Parathyroid adenoma (tissue), 2 donors: ENCODE measurements around the gene VKORC1L1.
"Not testable (repeated sequence)": the region's sequence is repeated elsewhere in the genome, so short reads cannot be mapped to it uniquely, and the experiment has no call there.

Experiments
- H2AFZ ChIP-seq: fragments of 300-600 bp; sonication (generic); one replicate; pipeline ENCODE4 v1.7.0; 2017; ENCODE audit warnings: antibody characterized with exemption, mild to moderate bottlenecking
- H3K27ac ChIP-seq: fragments of 300-600 bp; sonication (generic); one replicate; pipeline ENCODE4 v1.7.0; 2017
- H3K27me3 ChIP-seq: fragments of 300-600 bp; sonication (generic); one replicate; pipeline ENCODE4 v1.7.0; 2017; ENCODE audit warnings: low read length; ENCODE audit not compliant: control insufficient read depth, insufficient read depth
- H3K36me3 ChIP-seq: fragments of 300-600 bp; sonication (generic); one replicate; pipeline ENCODE4 v1.7.0; 2017; ENCODE audit warnings: low read length; ENCODE audit not compliant: control insufficient read depth, insufficient read depth
- H3K4me1 ChIP-seq: fragments of 300-600 bp; sonication (generic); one replicate; pipeline ENCODE4 v1.7.0; 2017; ENCODE audit warnings: control low read depth
- H3K4me2 ChIP-seq: fragments of 300-600 bp; sonication (generic); one replicate; pipeline ENCODE4 v1.7.0; 2017; ENCODE audit warnings: low read length
- H3K4me3 ChIP-seq: fragments of 300-600 bp; sonication (generic); one replicate; pipeline ENCODE4 v1.7.0; 2017; ENCODE audit warnings: low read depth, low read length
- H3K79me2 ChIP-seq: fragments of 300-600 bp; sonication (generic); one replicate; pipeline ENCODE4 v1.7.0; 2017; ENCODE audit warnings: control low read depth
- H3K9ac ChIP-seq: fragments of 300-600 bp; sonication (generic); one replicate; pipeline ENCODE4 v1.7.0; 2017; ENCODE audit warnings: mild to moderate bottlenecking
- H3K9me3 ChIP-seq: fragments of 300-600 bp; sonication (generic); one replicate; pipeline ENCODE4 v1.7.0; 2017; ENCODE audit warnings: low read length; ENCODE audit not compliant: control insufficient read depth
- TF ChIP-seq, protein P1 (sequence below): fragments of 300-600 bp; sonication (generic); IDR thresholded peaks from one replicate; pipeline ENCODE4 v1.7.0; 2017; ENCODE audit warnings: antibody characterized with exemption, mild to moderate bottlenecking
- donor health status: primary hyperparathyroidism.

VKORC1L1 gene

DNA sequence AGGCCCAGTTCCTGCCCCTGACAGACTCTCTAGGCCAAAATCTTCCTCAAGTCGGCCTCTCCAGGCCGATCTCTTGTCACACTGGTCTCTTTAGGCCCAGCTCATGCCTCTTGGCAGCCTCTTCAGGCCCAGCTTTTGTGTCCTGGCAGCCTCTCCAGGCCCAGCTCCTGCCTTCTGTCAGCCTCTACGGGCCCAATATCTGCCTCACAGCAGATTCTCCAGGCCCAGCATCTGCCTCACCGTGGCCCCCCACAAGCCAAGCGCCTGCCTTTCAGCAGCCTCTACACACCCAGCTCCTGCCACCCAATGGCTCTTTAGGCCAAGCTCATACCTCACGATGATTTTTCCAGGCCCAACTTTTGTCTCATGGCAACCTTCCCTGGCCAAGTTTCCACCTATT lies 33.0 kb upstream of the VKORC1L1 start:
- H3K9me3 ChIP-seq = no peaks in the 10 kb centered on the region
- TF ChIP-seq, protein P1, sequence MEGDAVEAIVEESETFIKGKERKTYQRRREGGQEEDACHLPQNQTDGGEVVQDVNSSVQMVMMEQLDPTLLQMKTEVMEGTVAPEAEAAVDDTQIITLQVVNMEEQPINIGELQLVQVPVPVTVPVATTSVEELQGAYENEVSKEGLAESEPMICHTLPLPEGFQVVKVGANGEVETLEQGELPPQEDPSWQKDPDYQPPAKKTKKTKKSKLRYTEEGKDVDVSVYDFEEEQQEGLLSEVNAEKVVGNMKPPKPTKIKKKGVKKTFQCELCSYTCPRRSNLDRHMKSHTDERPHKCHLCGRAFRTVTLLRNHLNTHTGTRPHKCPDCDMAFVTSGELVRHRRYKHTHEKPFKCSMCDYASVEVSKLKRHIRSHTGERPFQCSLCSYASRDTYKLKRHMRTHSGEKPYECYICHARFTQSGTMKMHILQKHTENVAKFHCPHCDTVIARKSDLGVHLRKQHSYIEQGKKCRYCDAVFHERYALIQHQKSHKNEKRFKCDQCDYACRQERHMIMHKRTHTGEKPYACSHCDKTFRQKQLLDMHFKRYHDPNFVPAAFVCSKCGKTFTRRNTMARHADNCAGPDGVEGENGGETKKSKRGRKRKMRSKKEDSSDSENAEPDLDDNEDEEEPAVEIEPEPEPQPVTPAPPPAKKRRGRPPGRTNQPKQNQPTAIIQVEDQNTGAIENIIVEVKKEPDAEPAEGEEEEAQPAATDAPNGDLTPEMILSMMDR = no peak
- H2AFZ ChIP-seq = no peak overlapping the region
- no peak overlapping the region for H3K4me3 ChIP-seq
- no peak overlapping the region for H3K27ac ChIP-seq
- no peaks in the 10 kb centered on the region for H3K36me3 ChIP-seq
- no peak overlapping the region for H3K9ac ChIP-seq
- H3K4me1 ChIP-seq = no peaks in the 10 kb centered on the region
- H3K79me2 ChIP-seq = no peaks in the 10 kb centered on the region
- no peak overlapping the region for H3K4me2 ChIP-seq
- H3K27me3 ChIP-seq = no peaks in the 10 kb centered on the region

DNA sequence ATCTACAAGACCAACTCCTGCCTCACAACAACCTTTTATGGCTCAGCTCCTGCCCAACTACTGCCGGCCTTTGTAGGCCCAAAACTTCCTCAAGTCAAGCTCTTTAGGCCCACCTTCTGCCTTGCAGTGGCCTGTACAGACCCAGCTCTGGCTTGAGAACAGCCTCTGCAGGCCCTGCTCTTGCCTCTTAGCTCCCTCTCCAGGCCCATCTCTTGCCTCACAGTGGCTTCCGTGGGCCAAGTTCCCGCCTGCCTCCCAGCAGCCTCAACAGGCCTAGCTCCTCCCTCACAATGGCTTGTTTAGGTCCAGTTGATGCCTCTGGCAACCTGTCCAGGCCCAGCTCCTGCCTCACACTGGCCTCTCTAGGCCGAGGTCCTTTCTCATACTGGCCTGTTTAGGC lies 32.4 kb upstream of the VKORC1L1 start:
- no peaks in the 10 kb centered on the region for H3K36me3 ChIP-seq
- no peak overlapping the region for H3K4me2 ChIP-seq
- H2AFZ ChIP-seq = no peak overlapping the region
- H3K27ac ChIP-seq = no peak overlapping the region
- H3K27me3 ChIP-seq = no peaks in the 10 kb centered on the region
- no peaks in the 10 kb centered on the region for H3K4me1 ChIP-seq
- H3K9ac ChIP-seq = no peak overlapping the region
- H3K4me3 ChIP-seq = no peak overlapping the region
- TF ChIP-seq, protein P1 = no peak
- no peaks in the 10 kb centered on the region for H3K79me2 ChIP-seq
- H3K9me3 ChIP-seq = no peaks in the 10 kb centered on the region

DNA sequence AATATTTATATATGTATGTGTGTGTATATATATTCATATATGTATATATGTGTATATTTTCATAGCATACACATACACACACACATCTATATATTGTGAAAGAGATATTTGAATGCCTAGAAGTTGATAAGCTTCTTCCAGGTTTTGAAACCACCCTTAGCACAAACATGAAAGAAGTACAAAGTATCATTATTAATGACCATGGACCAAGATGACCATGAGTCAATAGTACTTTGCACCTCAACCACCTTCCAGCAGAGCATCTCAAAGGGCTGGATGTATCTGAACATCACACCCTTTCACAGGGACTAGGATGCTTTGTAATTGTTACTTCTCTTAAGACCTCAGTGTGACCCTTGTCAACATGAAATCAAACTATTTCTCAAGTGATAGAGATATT lies 29.3 kb upstream of the VKORC1L1 start:
- H3K9me3 ChIP-seq, H3K4me1 ChIP-seq, H3K36me3 ChIP-seq, H3K27ac ChIP-seq, H3K27me3 ChIP-seq, H3K9ac ChIP-seq, H2AFZ ChIP-seq, H3K4me3 ChIP-seq, H3K4me2 ChIP-seq, H3K79me2 ChIP-seq: not testable (repeated sequence)

DNA sequence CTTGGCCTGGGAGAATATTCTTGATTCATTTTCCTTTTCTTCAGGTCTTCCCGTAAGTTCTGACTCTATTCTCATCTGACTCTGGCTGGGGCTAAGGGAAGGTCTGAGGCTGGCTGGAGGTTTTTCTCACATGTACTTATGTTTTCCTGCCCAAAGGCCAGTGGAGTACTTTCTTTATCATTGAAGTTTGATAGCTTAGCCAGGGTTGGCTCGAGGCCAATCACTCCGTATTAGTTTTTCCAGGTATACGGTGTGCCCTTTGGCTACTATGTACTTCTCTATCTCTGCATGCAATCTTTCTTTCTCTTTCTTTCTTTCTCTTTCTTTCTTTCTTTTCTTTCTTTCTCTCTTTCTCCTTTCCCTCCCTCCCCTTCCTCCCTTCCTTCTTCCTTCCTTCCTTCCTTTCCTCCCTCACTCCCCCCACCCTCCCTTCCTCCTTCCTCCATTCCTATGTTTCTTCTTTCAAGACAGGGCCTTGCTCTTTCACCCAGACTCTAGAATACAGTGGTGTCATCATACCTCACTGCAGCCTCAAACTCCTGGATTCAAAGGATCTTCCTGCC lies 26.8 kb upstream of the VKORC1L1 start:
- no peaks in the 10 kb centered on the region for H3K27me3 ChIP-seq
- no peaks in the 10 kb centered on the region for H3K79me2 ChIP-seq
- TF ChIP-seq, protein P1 = no peak
- no peak overlapping the region for H3K4me3 ChIP-seq
- no peak overlapping the region for H3K27ac ChIP-seq
- H3K36me3 ChIP-seq = no peaks in the 10 kb centered on the region
- H3K9ac ChIP-seq = no peak overlapping the region
- H2AFZ ChIP-seq = no peak overlapping the region
- H3K4me2 ChIP-seq = no peak overlapping the region
- no peaks in the 10 kb centered on the region for H3K4me1 ChIP-seq
- no peaks in the 10 kb centered on the region for H3K9me3 ChIP-seq

DNA sequence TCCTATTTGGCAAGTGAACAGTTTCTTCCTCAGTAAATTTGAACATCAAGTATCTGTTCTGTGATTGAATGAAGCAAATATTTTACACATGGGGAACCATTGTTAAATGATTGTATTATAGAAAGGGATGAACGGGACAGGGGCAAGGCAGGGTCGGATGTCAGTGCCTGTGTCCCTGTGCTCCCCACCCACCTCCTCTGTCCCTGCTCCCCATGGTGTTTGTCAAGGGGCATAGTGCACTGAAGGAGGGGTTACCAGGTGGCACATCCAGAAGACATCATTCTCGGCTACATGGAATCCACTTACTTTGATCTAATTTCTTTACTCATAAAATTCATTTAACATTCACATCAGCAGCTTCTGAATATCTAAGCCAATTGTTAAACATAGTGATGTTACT lies 19.4 kb upstream of the VKORC1L1 start:
- H3K4me3 ChIP-seq, H3K4me1 ChIP-seq, H3K4me2 ChIP-seq, H3K79me2 ChIP-seq, H3K27me3 ChIP-seq, H3K36me3 ChIP-seq, H3K9ac ChIP-seq, H3K9me3 ChIP-seq, H3K27ac ChIP-seq, H2AFZ ChIP-seq: not testable (repeated sequence)

DNA sequence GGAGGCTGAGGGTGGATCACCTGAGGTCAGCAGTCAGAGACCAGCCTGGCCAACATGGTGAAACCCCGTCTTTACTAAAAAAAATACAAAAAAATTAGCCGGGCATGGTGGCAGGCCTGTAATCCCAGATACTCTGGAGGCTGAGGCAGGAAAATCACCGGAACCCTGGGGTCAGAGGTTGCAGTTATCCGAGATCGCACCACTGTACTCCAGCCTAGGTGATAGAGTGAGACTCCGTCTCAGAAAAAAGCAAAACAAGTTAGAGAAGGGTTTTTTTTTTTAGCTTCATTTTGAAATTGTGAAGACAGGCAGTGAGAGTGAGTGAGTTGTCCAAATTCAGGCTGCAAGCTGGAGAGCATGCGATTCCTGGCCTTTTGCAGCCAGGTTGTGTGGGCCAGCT lies 19.0 kb upstream of the VKORC1L1 start:
- H3K9ac ChIP-seq = not testable (repeated sequence)

DNA sequence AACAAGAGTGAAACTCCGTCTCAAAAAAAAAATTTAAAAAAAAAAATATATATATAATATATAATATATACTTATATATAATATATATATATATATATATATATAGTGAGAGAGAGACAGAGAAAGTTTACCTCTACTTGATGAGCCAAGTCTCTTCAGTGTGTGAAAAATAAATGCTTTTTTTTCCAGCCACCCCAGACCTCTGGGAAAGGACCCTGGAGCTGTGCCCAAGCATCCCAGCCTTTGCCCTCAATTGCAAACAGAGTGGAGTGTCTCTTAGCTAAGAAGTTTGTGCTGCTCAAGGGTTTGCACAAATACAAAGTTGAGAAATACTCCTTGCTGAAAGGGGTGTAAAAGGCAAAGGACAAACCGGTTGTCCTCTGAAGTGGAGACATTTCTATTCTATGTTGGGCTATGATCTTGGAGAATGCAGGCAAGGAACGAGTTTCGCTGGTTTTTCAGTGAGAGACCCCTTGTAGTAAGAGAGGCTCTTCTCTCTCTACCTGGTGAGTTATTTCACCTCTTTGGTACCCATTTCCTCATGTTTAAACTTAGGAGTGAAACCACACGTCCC lies 15.5 kb upstream of the VKORC1L1 start:
- not testable (repeated sequence) for H2AFZ ChIP-seq, H3K9ac ChIP-seq, H3K4me3 ChIP-seq, H3K4me1 ChIP-seq, H3K9me3 ChIP-seq, H3K79me2 ChIP-seq, H3K27ac ChIP-seq, H3K4me2 ChIP-seq, H3K36me3 ChIP-seq, H3K27me3 ChIP-seq

More for the DNA sequence above, 19.0 kb upstream of the VKORC1L1 start:
- not testable (repeated sequence) for H3K4me2 ChIP-seq, H3K79me2 ChIP-seq, H3K36me3 ChIP-seq, H3K4me1 ChIP-seq, H3K27me3 ChIP-seq, H3K4me3 ChIP-seq, H3K27ac ChIP-seq, H3K9me3 ChIP-seq, H2AFZ ChIP-seq

DNA sequence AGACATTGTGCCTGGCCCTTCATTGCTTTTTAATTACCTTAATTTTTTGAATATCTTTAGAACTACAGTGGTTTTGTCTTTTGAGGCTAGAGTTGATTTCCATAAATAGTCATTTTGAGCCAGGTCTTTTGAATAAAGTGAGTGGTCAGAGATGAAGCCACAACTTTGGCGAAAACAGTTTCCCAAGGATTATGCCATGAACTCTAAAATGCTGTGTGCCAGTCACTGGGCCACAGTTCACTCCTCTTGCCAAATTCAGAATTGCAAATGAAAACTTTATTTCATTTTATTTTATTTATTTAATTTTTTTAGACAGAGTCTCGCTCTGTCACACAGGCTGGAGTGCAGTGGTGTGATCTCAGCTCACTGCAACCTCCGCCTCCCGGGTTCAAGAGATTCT lies 14.2 kb upstream of the VKORC1L1 start:
- not testable (repeated sequence) for H2AFZ ChIP-seq, H3K4me1 ChIP-seq, H3K9ac ChIP-seq, H3K9me3 ChIP-seq, H3K4me3 ChIP-seq, H3K27ac ChIP-seq, H3K4me2 ChIP-seq, H3K79me2 ChIP-seq, H3K36me3 ChIP-seq, H3K27me3 ChIP-seq

DNA sequence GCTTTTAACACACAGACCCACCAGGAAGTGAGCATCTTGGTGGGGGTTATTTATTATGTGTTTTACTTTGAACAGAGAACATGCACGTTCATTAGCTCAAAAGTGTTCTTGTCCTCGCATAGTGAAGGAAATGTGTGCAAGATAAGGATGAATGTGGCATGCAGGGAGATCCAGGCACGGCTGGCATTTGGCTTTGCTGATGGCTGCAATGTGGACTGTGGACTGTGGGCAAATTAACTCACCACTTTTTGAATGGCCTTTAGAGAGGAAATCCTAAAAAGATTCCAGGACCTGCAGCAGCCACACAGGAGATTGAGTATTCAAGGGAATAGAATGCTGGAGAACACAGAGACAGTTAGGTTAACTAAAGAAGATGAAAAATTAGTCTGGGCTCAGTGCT lies 6.6 kb upstream of the VKORC1L1 start:
- H3K4me3 ChIP-seq, H3K27ac ChIP-seq, H3K4me2 ChIP-seq, H3K79me2 ChIP-seq, H3K9ac ChIP-seq, H3K27me3 ChIP-seq, H3K36me3 ChIP-seq, H3K9me3 ChIP-seq, H2AFZ ChIP-seq, H3K4me1 ChIP-seq: not testable (repeated sequence)
